DMS79 (cell line): ENCODE results near the gene ATG9B.
A peak's percentile ranks its signal among the peaks of the same experiment; 100 is the strongest.

Experiments
- DNase-seq: peaks from one replicate; lab custom pipeline; 2025; lab: John Stamatoyannopoulos, UW

Gene ATG9B

DNA sequence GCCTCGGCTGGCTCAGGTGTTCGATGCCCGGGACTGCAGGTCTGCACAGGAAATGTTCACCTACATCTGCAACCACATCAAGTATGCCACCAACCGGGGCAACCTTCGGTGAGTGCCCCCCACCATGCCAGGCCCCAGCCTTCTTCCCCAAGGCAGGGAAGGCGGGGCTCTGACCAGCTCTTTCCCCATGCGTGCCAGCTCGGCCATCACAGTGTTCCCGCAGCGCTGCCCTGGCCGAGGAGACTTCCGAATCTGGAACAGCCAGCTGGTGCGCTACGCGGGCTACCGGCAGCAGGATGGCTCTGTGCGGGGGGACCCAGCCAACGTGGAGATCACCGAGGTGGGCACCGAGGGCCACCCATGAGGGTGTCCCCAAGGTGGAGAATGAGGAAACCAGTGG is 26.0 kb downstream of the ATG9B start:
- no peak for DNase-seq

DNA sequence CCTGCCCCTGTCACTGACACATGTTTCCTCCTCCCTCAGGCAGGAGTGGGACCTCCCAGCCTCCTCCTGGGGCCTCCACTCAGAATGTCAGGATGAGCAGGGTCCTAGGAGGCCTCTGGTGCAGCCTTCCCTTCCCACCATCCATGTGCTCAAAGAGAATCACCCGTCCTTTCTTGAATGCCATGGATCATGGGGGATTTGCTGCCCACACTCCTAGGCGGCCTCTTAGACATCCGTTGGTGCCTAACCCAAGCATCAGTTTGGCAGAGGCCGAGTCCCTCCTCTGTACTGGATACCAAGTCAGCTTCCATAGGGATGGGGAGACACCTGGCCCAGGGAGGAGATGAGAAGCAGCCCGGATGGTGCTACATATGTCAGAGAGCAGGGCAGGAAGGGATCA is 26.5 kb downstream of the ATG9B start:
- DNase-seq, result no peak

DNA sequence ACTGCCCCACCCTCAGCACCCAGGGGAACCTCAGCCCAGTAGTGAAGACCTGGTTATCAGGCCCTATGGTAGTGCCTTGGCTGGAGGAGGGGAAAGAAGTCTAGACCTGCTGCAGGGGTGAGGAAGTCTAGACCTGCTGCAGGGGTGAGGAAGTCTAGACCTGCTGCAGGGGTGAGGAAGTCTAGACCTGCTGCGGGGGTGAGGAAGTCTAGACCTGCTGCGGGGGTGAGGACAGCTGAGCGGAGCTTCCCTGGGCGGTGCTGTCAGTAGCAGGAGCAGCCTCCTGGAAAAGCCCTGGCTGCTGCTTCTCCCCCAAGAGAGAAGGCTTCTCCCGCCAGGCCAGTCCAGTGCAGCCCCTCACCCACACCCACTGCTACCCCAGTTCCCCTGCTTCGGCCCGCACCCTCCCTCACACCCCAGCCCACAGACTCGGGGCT is 27.2 kb downstream of the ATG9B start:
- DNase-seq, result no peak

DNA sequence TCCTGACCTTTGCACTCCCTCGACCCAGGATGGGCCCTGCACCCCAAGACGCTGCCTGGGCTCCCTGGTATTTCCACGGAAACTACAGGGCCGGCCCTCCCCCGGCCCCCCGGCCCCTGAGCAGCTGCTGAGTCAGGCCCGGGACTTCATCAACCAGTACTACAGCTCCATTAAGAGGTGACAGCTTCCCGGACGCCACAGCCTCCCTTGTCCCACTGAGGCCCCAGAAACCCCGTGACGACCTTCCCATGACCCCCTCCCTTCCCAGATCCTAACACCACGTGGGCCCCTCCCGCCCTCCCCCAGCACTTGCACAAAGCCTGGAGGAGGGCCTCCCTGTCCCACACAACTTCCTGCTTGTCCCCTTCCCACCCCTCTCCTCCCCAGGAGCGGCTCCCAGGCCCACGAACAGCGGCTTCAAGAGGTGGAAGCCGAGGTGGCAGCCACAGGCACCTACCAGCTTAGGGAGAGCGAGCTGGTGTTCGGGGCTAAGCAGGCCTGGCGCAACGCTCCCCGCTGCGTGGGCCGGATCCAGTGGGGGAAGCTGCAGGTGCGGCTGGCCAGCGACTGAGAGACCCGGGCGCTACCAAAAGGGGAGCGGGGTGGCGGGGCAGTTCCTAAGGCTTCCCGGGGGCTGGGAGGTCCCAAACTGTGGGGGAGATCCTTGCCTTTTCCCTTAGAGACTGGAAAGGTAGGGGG is 27.8 kb downstream of the ATG9B start:
- DNase-seq, result no peak

DNA sequence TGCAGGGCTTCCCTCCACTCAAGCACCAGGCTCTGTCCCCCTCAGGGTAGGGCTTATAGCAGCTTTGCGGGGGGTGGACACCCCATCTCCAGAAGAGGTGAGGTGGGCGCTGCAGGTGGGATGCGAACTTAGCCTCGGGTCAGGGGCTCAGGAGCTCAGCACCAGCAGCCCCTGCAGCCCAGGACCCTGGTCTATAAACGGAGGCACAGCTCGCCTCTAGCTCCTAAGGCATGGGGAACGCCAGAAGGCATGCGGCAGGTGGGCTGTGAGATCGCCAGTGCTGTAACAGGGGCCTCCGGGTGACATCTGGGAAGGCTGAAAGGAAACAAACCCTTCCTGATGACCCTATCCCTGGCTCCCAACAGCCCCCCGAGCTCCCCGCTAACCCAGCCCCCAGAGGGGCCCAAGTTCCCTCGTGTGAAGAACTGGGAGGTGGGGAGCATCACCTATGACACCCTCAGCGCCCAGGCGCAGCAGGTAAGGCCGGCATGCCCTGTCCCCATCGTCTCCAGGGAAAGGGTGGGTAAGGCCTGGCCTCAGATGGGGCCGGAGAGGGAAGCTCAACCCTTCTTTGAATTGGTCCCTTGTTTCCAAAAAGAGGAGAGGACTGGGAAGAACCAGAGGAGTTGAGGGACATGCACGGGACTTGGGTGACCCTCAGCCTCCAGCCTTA is 29.3 kb downstream of the ATG9B start:
- no peak for DNase-seq

DNA sequence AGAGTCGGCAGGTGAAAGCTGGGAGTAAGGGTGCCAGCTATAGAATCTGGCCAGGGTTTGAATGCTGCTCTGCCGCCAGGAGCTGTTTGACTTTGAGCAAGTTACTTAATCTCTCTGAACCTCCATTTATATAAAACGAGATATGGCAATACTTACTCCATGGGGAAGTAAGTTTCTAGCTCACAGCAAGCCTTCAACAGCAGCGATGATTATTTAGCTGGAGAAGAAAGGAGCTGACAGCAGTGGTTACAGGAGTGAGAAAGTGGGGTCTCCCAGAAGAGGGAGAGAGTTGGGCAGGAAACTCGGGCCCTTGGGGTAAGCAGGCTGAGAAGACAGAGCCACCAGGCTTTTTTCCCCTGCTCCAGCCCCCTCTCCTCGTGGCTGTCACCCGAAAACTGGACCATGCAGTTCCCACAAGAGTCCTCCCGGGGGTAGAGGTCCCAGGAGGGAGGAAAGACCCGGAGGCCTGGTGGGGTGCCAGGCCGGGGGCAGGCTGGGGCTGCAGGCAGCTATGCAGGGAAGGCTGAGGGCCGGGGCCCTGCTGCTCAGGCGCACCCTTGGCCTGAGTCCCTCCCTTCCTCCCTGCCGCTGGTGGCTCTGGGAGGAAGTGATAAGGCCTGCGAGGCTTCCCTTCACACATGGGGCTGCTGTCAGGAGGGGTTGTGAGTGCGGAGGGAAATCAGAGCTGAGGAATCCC is 30.0 kb downstream of the ATG9B start:
- no peak for DNase-seq

DNA sequence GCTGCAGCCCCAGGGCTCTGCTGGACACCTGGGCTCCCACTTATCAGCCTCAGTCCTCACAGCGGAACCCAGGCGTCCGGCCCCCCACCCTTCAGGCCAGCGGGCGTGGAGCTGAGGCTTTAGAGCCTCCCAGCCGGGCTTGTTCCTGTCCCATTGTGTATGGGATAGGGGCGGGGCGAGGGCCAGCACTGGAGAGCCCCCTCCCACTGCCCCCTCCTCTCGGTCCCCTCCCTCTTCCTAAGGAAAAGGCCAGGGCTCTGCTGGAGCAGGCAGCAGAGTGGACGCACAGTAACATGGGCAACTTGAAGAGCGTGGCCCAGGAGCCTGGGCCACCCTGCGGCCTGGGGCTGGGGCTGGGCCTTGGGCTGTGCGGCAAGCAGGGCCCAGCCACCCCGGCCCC is 30.8 kb downstream of the ATG9B start:
- no peak for DNase-seq

DNA sequence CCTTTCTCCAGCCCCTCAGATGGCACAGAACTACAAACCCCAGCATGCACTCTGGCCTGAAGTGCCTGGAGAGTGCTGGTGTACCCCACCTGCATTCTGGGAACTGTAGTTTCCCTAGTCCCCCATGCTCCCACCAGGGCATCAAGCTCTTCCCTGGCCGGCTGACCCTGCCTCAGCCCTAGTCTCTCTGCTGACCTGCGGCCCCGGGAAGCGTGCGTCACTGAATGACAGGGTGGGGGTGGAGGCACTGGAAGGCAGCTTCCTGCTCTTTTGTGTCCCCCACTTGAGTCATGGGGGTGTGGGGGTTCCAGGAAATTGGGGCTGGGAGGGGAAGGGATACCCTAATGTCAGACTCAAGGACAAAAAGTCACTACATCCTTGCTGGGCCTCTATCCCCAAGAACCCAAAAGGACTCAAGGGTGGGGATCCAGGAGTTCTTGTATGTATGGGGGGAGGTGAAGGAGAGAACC is 31.4 kb downstream of the ATG9B start:
- DNase-seq, result no peak

DNA sequence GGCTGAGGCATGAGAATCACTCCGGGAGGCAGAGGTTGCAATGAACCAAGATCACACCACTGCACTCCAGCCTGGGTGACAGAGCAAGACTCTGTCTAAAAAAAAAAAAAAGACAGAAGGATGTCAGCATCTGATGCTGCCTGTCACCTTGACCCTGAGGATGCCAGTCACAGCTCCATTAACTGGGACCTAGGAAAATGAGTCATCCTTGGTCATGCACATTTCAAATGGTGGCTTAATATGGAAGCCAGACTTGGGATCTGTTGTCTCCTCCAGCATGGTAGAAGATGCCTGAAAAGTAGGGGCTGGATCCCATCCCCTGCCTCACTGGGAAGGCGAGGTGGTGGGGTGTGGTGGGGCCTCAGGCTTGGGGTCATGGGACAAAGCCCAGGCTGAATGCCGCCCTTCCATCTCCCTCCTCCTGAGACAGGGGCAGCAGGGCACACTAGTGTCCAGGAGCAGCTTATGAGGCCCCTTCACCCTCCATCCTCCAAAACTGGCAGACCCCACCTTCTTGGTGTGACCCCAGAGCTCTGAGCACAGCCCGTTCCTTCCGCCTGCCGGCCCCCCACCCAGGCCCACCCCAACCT is 32.1 kb downstream of the ATG9B start:
- no peak for DNase-seq

DNA sequence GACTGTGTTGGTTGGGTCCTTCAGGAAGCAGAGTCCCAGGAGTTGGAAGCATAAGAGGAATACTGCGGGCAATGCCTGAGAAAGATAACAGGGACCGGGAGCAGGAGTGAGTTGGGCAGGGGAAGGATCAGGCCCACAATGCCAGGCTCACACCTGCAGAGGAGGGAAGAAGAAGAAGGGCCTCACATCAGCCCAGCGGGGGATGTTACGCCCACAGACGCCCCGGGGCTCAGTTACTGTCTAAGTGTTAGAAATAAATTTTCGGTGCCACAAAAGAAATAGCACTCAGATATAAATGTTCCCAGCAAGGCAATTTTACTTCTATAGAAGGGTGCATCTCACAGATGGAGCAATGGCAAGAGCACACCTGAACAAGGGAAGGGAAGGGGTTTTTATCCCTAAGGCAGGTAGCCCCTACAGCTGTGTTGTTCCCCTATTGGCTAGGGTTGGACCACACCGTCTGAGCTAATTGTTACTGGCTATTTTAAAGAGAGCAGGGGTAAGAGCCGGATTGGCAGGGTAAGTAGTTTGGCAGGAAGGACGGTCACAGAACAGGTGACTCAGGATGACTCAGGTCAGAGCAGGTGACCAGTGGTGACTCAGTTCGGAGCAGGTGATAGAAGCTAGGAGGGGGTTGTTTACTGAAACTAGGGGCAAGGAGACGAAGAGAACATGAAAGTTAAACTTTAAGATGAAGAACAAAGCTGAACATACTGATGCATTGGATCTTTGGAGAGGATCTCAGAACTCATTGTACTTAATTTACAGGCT is 33.7 kb downstream of the ATG9B start, which contains the start of gene NOS3:
Gene NOS3, plus strand, starts transcription at position 602 of the 771 bp plus-strand sequence. CDS start 2,787 bp downstream, outside the sequence.
- no peak for DNase-seq

DNA sequence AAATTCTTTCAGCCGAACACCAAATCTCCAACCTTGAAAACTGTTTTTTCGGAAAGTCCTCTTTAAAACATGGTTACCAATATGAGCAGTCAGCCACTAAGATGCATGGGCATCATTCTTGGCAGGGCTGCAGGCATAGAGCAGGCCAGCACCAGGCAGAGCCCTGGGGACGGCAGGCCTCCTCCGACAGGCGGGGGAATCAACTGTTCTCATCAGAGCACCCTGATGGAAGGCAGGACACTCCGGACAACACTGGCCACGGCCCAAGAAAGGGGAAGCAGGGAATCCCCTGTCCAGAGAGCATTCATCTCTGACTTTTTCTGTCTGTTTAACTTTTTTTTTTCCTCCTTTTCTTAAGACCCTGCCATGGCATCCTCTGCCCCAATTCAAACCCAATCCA is 34.8 kb downstream of the ATG9B start:
- no peak for DNase-seq

DNA sequence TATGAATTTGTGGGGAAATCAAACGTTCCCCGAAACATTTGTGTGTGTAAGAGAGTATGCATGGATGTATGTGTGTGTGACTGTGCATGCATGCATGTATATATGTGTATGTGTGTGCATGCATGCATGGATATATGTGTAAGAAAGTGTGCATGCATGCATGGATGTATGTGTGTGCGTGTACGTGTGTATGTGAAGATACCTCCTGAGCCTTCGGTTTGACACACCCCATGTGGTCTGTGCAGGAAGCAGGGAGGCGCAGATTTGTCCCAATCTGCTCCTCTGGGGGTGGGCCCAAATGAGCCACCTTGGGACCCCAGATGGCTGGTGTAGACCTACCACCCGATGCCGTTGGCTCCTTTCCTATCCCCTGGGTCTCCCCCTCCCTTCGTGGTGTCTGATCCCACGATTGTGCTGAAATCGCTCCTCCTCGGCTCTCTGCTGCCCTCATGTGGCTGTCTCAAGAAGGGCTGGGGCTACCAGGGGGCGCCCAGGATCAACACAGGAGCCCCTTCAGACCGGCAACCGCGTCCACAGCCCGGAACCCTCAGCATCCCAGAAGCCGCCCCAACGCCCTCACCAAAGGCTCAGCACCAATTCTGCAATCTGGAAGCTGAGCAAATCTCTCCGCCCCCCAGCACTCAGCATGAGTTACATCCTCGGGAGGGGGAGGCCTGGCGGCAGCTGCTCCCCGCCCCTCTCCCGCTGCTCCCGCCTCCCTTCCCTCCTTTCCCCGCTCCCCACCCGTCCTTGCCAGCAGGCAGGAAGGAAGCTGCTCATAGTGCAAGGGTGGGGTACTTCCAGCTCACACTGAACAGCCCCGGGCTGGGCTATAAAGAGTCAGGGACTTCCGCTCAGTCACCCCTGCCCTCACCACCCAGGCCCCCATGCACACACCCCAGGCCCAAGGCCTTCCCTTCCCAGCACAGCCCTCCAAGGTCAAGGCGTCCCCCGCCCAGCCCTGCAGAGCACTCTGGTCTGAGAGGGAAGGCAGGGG is 35.8 kb downstream of the ATG9B start:
- peak; percentile 31 for DNase-seq

DNA sequence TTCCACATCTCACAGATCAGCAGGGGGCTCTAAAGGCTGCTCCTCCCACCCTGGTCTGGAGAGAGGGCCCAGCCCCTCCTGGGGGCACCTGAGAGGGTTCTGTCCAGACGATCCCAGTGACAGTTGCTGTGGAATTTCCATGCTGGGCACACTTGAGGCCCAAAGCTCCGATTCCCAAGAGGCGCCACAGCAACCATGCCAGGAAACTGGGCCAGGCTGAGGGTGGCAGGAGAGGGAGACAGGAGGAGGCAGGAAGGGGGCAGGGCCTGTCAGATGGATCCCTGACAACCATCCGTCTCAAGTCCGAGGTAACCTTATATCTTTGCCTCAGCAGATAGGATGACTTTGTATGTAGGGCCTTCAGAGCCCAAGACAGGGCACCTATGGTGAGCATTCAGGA is 37.7 kb downstream of the ATG9B start:
- no peak for DNase-seq

DNA sequence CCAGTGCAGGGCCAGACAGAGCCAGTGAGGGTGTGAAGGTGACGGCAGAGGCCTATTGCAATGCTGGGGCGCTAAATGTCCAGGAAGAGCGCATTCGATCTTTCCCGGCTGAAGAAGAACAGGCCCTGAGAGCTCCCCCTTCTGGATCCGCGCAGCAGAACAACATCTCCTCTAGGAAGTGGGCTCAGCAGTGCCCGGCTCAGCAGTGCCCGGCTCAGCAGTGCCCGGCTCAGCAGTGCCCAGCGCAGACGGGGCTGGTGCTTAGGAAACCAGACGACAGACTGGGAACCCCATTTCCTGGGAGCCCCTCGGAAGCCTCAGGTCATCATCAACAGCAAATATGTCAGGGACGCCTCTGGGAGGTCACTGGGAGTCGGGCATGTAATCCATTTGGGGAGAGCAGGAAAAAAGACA is 38.2 kb downstream of the ATG9B start:
- no peak for DNase-seq

DNA sequence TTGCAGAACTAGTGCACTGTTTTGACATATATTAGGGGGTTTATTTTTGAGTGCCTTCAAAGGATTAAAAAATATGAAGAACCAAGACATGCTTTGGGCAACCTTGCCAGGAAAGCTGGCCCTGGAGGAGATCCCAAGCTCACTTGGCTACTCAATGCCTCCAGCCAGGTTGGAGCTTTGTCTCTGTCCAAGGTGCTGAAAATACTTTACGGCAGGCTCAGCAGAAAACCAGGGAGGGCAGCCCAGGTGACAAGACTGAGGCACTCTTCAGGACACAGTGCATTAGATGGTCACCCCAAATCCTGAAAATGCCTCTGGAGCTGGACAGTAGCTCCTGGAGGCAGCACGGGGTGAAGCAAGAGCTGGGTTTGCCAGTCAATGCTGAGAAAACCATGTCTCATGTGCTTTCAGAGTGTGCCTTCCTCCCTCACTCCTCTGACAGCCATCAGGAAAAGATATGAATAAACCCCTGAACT is 40.4 kb downstream of the ATG9B start:
- DNase-seq, result no peak

DNA sequence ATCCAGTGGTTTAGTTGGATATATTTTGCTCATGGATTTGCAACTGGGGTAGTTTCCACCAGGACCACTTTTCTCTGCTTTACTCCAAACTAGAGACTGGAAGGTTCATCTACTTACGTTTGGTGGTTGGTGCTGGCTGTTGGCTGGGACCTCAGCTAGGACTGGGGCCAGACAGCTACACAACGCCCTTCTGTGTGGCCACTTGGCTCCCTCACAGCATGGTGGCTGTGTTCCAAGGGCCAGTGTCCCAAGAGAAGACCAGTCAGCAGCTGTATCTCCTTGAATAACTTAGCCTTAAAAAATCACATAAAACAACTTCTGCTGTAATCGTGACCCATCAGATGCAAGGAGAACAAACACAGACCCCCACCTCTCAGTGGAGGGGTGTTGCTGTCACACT is 41.9 kb downstream of the ATG9B start:
- no peak for DNase-seq

DNA sequence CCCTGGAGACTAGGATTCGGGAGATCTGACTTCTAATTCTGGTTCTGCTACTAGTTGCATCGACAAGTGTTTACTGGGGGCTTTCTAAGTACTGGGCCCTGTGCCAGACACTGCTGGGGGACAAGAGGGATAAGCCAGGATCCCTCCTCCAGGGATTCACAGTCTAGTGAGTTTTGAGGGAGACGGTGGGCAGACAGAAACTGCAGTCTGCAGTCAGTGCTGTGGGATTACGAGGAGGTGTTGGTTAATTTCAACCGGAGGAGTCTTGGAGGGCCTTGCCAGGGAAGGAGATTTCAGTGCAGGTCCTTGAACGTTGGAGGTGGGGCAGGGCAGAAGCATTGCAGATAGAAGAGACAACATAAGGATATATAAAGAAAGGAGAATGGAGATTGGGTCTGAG is 42.6 kb downstream of the ATG9B start:
- no peak for DNase-seq

DNA sequence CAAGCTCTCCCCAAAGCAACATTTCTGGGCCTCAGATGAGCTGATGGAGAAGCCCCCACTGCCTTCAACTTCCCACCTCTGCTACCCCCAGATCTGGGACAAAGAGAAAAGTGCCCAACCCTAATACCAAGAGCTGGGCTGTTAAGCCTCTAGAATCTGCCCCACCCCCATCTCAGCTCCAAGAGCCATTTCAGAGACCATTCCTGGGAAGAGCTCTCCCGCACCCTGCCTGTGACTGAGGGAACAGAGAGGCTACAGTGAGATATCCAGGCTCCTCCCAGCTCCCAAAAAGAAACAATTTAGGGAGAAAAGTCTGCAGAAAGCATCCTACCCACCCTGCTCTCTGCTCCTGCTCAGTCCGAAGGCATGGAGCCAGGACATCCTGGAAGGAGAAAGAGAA is 43.6 kb downstream of the ATG9B start:
- DNase-seq, result no peak

DNA sequence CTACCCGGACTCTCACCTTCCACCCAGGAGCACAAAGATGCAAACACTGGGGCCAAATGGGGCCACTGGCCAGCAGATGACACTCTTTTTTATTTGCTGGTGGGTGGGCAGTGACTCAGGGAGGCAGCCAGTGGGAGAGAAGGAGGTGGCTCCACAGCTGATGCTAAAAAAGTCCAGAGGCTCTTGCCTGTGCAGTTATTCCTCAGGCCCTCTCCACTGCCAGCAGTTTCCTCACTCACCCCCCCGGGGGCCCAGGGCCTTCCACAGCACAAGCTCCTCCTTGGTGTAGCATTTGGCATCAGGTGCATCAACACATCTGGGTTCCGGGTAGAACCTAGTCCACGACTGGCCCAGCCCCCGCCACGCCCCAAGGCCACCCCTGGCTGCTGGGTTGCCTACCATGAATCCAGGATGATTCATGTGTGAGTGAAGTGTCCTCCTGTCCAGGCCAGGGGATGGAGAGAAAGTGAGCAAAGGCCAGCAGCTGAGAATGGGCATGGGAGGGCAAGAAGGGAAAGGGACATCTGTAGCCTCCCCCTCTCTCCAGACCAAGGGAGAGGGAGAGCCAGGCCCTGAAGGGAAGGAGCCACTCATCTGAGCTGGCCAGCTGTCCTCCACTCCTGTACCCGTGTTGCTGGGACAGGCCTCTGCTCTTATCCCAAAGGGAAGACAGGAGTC is 44.4 kb downstream of the ATG9B start:
- no peak for DNase-seq
